Neutrophil (primary cell): ENCODE results near the gene NFE2L3.
"Not testable (repeated sequence)": the region's sequence is repeated elsewhere in the genome, so short reads cannot be mapped to it uniquely, and the experiment has no call there.

Experiments used
- H3K27ac ChIP-seq: fragments of 200-600 bp; sonication (generic); 2 replicates; pipeline ENCODE4 v1.5.1; 2016; ENCODE audit warnings: mild to moderate bottlenecking, moderate library complexity
- H3K27me3 ChIP-seq: fragments of 200-600 bp; sonication (generic); 2 replicates; pipeline ENCODE4 v1.6.0; 2016; ENCODE audit warnings: mild to moderate bottlenecking
- H3K36me3 ChIP-seq: fragments of 200-600 bp; sonication (generic); 2 replicates; pipeline ENCODE4 v1.5.1; 2017
- H3K4me1 ChIP-seq, 2 experiments: fragments of 200-600 bp in 1 of 2; sonication (generic) in 1 of 2; 1 replicate in 1 of 2; 2 replicates in 1 of 2; pipeline versions ENCODE4 v1.5.1 to v1.6.1; 2013 to 2016; ENCODE audit warnings: low read depth in 1 of 2, low read length in 1 of 2, mild to moderate bottlenecking in 1 of 2, moderate library complexity in 1 of 2; ENCODE audit not compliant: control insufficient read depth in 1 of 2, insufficient read depth in 1 of 2
- H3K4me3 ChIP-seq, 2 experiments: fragments of 200-600 bp in 1 of 2; sonication (generic) in 1 of 2; 1 replicate in 1 of 2; 2 replicates in 1 of 2; pipeline ENCODE4 v1.5.1; 2013 to 2016; ENCODE audit warnings: low read depth in 1 of 2, low read length in 1 of 2, mild to moderate bottlenecking in 1 of 2, moderate library complexity in 1 of 2
- H3K9me3 ChIP-seq: fragments of 200-600 bp; sonication (generic); 2 replicates; pipeline ENCODE4 v1.5.1; 2016
- CTCF ChIP-seq: fragments of 200-600 bp; sonication (generic); IDR thresholded peaks from 2 replicates; pipeline ENCODE4 v1.5.1; 2016; ENCODE audit warnings: antibody characterized with exemption

NFE2L3 gene

GRCh38 chr7:26115650-26116049 lies 36.3 kb upstream of the NFE2L3 start:
- TF ChIP-seq CTCF: no peak
- H3K9me3 ChIP-seq: no peaks in the 10 kb centered on the region
- no peak overlapping the region for H3K4me3 ChIP-seq
- H3K27ac ChIP-seq: no peak overlapping the region
- H3K27me3 ChIP-seq: no peaks in the 10 kb centered on the region
- H3K36me3 ChIP-seq: no peaks in the 10 kb centered on the region
- no peaks in the 10 kb centered on the region for H3K4me1 ChIP-seq

- Histone ChIP-seq H3K9me3 (no peaks in the 10 kb centered on the region), H3K4me3 (no peak overlapping the region), H3K27ac (no peak overlapping the region), H3K27me3 (no peaks in the 10 kb centered on the region), H3K36me3 (no peaks in the 10 kb centered on the region), H3K4me1 (no peaks in the 10 kb centered on the region)
- no peak for TF ChIP-seq CTCF
Observed at GRCh38 chr7:26117142-26117807, 34.7 kb upstream of the NFE2L3 start.

GRCh38 chr7:26117970-26118369 lies 34.0 kb upstream of the NFE2L3 start:
- no peak overlapping the region for H3K4me3 ChIP-seq
- no peaks in the 10 kb centered on the region for H3K4me1 ChIP-seq
- no peaks in the 10 kb centered on the region for H3K9me3 ChIP-seq
- no peaks in the 10 kb centered on the region for H3K36me3 ChIP-seq
- no peak for TF ChIP-seq CTCF
- no peaks in the 10 kb centered on the region for H3K27me3 ChIP-seq
- H3K27ac ChIP-seq: no peak overlapping the region

GRCh38 chr7:26122745-26123144 lies 29.3 kb upstream of the NFE2L3 start:
- H3K4me1 ChIP-seq: no peaks in the 10 kb centered on the region
- H3K9me3 ChIP-seq: no peaks in the 10 kb centered on the region
- TF ChIP-seq CTCF: no peak
- H3K27me3 ChIP-seq: peaks cover 13% of the 10 kb centered on the region
- no peaks in the 10 kb centered on the region for H3K36me3 ChIP-seq
- no peak overlapping the region for H3K27ac ChIP-seq
- no peak overlapping the region for H3K4me3 ChIP-seq

GRCh38 chr7:26124775-26125174 lies 27.2 kb upstream of the NFE2L3 start:
- H3K4me1 ChIP-seq, H3K9me3 ChIP-seq, H3K4me3 ChIP-seq, H3K36me3 ChIP-seq, H3K27ac ChIP-seq: not testable (repeated sequence)
- peaks cover 19% of the 10 kb centered on the region for H3K27me3 ChIP-seq

DNA sequence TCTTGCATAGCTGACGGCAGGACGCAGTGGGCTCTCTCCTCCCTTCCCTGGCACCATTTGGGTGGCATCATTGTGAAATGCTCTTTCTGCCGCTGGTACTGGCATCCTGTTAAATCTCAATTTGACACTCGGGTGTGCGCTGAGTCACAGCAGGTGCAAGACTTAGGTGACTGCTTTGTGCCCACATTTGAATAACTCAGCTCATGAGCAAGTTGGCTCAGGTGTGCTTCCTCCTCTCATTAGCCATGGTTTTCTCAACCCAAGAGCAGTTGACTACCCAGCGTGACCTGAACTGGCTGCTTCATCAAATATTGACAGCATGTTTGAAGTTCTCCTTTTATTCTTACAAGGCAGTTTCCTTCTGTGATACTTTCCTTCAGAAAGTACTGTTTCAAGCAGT lies 24.6 kb upstream of the NFE2L3 start:
- Histone ChIP-seq H3K27ac (no peak overlapping the region), H3K27me3 (peaks cover 20% of the 10 kb centered on the region), H3K4me1 (no peaks in the 10 kb centered on the region), H3K36me3 (no peaks in the 10 kb centered on the region), H3K4me3 (no peak overlapping the region), H3K9me3 (no peaks in the 10 kb centered on the region)
- no peak for TF ChIP-seq CTCF
